Choroid plexus epithelial cell (primary cell): ENCODE measurements around the gene LRP6.
A peak's percentile ranks its signal among the peaks of the same experiment; 100 is the strongest.

Source experiments
- DNase-seq: peaks from one replicate; pipeline ENCODE4 v3.0.0-alpha.2; 2010; ENCODE audit warnings: low read depth
- H3K4me3 ChIP-seq: 2 replicates; pipeline ENCODE4 v1.5.1; 2011; ENCODE audit warnings: low read depth, mild to moderate bottlenecking, control low read depth, low read length, moderate library complexity
- TF ChIP-seq, protein P1 (sequence below): conservative IDR thresholded peaks from 2 replicates; pipeline ENCODE4 v1.5.1; 2011; ENCODE audit warnings: low read depth, mild to moderate bottlenecking, control low read depth, inconsistent platforms, low read length, moderate library complexity

Gene LRP6

DNA sequence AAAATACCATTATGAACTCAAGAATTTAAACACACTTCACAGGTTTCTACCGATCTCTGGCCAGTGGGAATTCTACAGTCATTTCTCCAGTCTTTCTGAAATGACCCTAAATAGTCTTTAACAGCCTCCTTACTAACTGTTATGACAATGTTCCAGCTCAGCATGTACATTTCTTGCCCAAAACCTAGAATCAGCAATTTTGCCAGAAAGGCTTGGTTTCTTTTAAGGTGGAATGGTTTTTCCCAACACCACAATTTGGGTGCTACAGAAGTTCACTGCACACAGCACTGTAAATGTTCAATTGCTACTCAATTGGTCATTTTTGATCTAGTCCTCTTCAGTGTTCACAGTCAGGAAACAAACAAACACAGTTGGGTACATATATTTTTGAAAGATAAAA, 69.7 kb downstream of the LRP6 start:
- TF ChIP-seq, protein P1, sequence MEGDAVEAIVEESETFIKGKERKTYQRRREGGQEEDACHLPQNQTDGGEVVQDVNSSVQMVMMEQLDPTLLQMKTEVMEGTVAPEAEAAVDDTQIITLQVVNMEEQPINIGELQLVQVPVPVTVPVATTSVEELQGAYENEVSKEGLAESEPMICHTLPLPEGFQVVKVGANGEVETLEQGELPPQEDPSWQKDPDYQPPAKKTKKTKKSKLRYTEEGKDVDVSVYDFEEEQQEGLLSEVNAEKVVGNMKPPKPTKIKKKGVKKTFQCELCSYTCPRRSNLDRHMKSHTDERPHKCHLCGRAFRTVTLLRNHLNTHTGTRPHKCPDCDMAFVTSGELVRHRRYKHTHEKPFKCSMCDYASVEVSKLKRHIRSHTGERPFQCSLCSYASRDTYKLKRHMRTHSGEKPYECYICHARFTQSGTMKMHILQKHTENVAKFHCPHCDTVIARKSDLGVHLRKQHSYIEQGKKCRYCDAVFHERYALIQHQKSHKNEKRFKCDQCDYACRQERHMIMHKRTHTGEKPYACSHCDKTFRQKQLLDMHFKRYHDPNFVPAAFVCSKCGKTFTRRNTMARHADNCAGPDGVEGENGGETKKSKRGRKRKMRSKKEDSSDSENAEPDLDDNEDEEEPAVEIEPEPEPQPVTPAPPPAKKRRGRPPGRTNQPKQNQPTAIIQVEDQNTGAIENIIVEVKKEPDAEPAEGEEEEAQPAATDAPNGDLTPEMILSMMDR, result no peak
- no peak overlapping the region for H3K4me3 ChIP-seq
- DNase-seq, result no peak

DNA sequence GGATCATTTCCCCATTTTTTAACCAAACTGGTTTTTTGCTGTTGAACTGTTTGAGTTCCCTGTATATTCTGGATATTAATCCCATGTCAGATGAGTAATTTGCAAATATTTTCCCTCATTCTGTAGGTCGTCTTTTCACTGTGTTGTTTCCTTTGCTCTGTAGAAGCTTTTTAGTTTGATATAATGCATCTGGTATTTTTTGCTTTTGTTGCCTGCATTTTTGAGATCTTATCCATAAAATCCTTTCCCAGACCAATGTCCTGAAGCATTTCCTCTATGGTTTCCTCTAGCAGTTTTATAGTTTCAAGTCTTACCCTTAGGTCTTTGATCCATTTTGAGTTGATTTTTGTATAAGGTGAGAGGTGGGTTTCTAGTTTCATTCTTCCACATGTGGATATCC, 71.3 kb downstream of the LRP6 start:
- DNase-seq, result no peak
- H3K4me3 ChIP-seq, result no peak overlapping the region
- TF ChIP-seq, protein P1, result no peak

DNA sequence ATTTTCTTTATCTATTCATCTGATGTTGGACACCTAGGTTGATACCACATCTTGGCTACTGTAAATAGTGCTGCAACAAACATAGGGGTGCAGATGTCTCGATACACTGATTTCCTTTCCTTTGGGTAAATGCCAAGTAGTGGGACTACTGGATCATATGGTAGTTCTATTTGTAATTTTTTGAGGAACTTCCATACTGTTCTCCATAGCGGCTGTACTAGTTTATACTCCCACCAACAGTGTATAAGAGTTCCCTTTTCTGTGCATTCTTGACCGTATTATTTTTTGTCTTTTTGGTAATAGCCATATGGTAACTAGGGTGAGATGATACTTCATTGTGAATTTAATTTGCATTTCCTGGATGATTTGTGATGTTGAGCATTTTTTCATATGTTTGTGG, 71.8 kb downstream of the LRP6 start:
- no peak for DNase-seq
- no peak overlapping the region for H3K4me3 ChIP-seq
- TF ChIP-seq, protein P1, result no peak

DNA sequence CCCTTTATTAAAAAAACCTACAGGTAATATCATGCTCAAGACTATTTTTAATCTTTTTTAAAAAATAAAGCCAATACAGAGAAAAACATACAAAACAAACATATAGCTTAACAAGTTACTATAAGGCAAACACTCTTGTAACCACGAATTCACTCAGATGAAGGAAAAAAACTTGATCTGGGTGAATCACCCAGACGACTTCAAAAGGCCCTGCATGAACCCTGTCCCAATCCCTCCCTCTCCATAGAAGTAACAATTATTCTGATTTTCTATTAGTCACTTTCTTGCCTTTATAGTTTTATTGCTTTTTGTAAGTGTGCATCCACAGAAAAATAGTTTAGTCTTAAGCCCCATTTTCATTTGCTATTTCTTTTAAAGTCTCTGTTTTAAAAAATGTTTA, 72.6 kb downstream of the LRP6 start:
- peak; percentile 40 for DNase-seq
- H3K4me3 ChIP-seq, result no peak overlapping the region
- TF ChIP-seq, protein P1, result no peak

DNA sequence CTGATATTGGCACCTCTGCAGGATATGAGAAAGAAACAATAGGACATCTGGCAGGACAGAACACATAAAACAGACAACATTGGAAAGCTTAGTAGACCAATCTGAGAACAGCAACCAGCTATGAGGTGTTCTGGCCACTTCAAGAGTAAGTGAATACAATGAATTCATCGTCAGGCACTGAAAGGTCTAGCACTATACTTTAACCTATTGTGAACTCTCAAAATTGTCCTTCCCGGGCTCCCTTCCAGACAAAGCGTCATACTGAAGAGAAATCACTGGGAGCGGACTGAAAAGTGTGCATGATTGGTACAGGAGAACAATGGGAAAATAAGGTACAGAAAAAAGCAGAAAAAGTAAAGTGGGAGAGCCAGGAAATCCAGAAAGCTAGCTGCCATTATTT, 75.8 kb downstream of the LRP6 start:
- TF ChIP-seq, protein P1, result no peak
- no peak overlapping the region for H3K4me3 ChIP-seq
- DNase-seq, result no peak

DNA sequence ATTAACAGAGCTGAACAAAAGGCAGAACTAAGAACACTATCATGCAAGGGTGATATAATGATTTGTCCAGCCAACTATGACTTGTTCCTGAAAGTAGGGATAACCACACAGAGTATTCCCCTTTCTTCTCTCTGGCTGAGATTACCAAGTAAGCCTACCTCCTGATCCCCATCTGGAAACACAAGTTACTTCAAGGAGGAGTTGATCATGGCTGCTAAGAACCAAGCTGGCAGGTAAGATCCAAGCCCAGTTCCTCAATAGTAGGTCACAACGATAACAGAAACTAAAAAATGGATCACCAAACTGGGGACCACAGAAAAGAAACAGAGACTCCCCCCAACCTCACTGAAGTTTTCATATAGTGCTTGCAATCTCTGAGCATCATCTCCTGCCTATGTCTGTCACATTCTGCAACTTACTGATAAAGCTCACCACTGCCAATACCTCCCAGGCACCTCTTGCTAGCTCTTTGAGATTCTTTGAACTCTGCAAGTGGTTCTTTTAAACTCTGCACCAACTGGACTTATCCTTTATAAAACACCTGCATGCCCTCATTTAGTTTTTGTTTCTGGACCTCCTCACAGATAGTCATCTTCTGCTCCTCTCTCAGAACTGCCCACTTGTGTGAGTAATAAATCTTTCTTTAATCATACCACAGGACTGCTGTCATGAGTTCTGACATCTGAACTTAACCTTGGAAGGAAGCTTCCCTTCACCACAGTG, 76.6 kb downstream of the LRP6 start:
- TF ChIP-seq, protein P1, result no peak
- DNase-seq, result peak; percentile 33
- no peak overlapping the region for H3K4me3 ChIP-seq

DNA sequence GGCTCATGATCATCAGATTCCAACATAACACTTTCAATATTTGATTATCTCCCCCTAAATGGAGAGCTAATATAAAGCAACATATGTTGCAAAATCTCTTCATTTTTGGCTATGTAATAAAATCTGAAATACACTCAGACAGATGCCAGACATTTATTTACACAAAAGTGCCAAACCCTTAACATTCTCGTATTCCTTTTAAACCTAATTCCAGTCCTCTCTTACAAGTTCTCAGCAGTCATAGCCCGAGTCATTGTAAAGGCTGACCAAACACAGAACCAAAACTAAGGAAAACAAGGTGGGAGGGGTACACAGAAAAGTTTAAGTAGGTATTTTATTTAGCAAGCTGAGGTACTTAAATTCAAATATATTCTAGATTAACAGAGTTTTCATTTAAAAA, 81.4 kb downstream of the LRP6 start:
- no peak for DNase-seq
- TF ChIP-seq, protein P1, result no peak
- H3K4me3 ChIP-seq, result no peak overlapping the region
